HCT116 (cell line): ENCODE data around the gene CCDC134. TPM values are rescaled to one million over a fixed set of nuclear protein-coding genes. Genes with fewer than 3 reads are reported as not detected.

Experiments used
- ATAC-seq: fragments of 200-7000 bp; cut with Tn5 transposase; 2 replicates; pipeline ENCODE4 v1.9.1; 2020; ENCODE audit warnings: mild to moderate bottlenecking, moderate library complexity
- BruUV-seq: library from RNA; stranded (reverse); fragments of 400-500 nt; replicated peaks from 2 replicates; lab custom pipeline; 2021; lab: Mats Ljungman, UMichigan
- CTCF ChIA-PET: fragments of 300-600 bp; sonication (Branson Sonifier 250); formaldehyde crosslinking; loops from one replicate; lab custom pipeline; 2021; ENCODE audit warnings: antibody characterized with exemption; lab: Charles Lee
- POLR2A ChIA-PET: fragments of 300-600, 350-600 bp; sonication (Branson Sonifier 250); formaldehyde crosslinking; loops from one replicate; lab custom pipeline; 2021; ENCODE audit warnings: antibody characterized with exemption; lab: Charles Lee
- RAD21 ChIA-PET, 2 experiments: fragments of 300-600 bp; sonication (Branson Sonifier 250); formaldehyde crosslinking; loops; one replicate each; lab custom pipeline; 2023; ENCODE audit warnings: low total read pairs in 2 of 2; ENCODE audit not compliant: uncharacterized antibody in 2 of 2, unreplicated experiment in 2 of 2, low non-redundant PET in 1 of 2; lab: Charles Lee
- DNase-seq: peaks from one replicate; pipeline ENCODE4 v3.0.0-alpha.2; 2010; ENCODE audit warnings: low read depth, low spot score
- H2AFZ ChIP-seq: fragments of 200-600 bp; shearing (Covaris generic), sonication (generic); 2 replicates; pipeline ENCODE4 v1.6.1; 2017; ENCODE audit warnings: low read depth, mixed run types, mixed read lengths, antibody characterized with exemption, low read length; ENCODE audit not compliant: poor library complexity, severe bottlenecking
- H3K27ac ChIP-seq: 2 replicates; pipeline ENCODE4 v1.5.1; 2012; ENCODE audit warnings: low read depth, low read length
- H3K27me3 ChIP-seq: fragments of 200-600 bp; sonication (generic); 2 replicates; pipeline ENCODE4 v1.6.1; 2016; ENCODE audit warnings: mixed run types, low read length, mixed read lengths; ENCODE audit not compliant: insufficient read depth
- H3K36me3 ChIP-seq, 2 experiments: fragments of 200-500 bp in 1 of 2; fragments of 200-600 bp in 1 of 2; sonication (Bioruptor generic) in 1 of 2; sonication (generic) in 1 of 2; 2 replicates each; pipeline versions ENCODE4 v1.5.1 to v1.6.1; 2014 to 2016; ENCODE audit warnings: low read length in 2 of 2, inconsistent platforms in 1 of 2, mixed read lengths in 1 of 2, mixed run types in 1 of 2; ENCODE audit not compliant: insufficient read depth in 2 of 2, control insufficient read depth in 1 of 2
- H3K4me1 ChIP-seq, 2 experiments: fragments of 200-600 bp in 1 of 2; sonication (generic) in 1 of 2; 2 replicates each; pipeline versions ENCODE4 v1.5.1 to v1.6.1; 2012 to 2017; ENCODE audit warnings: low read length in 2 of 2, inconsistent platforms in 1 of 2, mild to moderate bottlenecking in 1 of 2, mixed read lengths in 1 of 2, mixed run types in 1 of 2, moderate library complexity in 1 of 2; ENCODE audit not compliant: insufficient read depth in 2 of 2, control insufficient read depth in 1 of 2
- H3K4me2 ChIP-seq: fragments of 200-600 bp; sonication (generic); 2 replicates; pipeline ENCODE4 v1.6.1; 2017; ENCODE audit warnings: mixed run types, low read length, mixed read lengths
- H3K4me3 ChIP-seq, 2 experiments: fragments of 200-600 bp in 1 of 2; sonication (generic) in 1 of 2; replicated peaks in 1 of 2; 2 replicates each; pipeline ENCODE4 v1.5.1; 2011 to 2016; ENCODE audit warnings: low read length in 2 of 2, control low read depth in 1 of 2, low read depth in 1 of 2, mild to moderate bottlenecking in 1 of 2, mixed read lengths in 1 of 2, mixed run types in 1 of 2
- H3K79me2 ChIP-seq: fragments of 200-600 bp; sonication (generic); 2 replicates; pipeline ENCODE4 v1.6.1; 2017; ENCODE audit warnings: mild to moderate bottlenecking, mixed run types, low read length, moderate library complexity, mixed read lengths; ENCODE audit not compliant: insufficient read depth
- H3K9ac ChIP-seq: fragments of 200-600 bp; sonication (generic); 2 replicates; pipeline ENCODE4 v1.6.1; 2016; ENCODE audit warnings: low read length, mixed read lengths
- H3K9me2 ChIP-seq: fragments of 200-600 bp; sonication (generic), shearing (Covaris generic); 2 replicates; pipeline ENCODE4 v1.6.1; 2017; ENCODE audit warnings: mixed run types, mild to moderate bottlenecking, moderate library complexity; ENCODE audit not compliant: insufficient read depth
- H3K9me3 ChIP-seq, 2 experiments: fragments of 200-500 bp in 1 of 2; fragments of 200-600 bp in 1 of 2; sonication (Bioruptor generic) in 1 of 2; sonication (generic) in 1 of 2; 2 replicates each; pipeline ENCODE4 v1.6.1; 2014 to 2017; ENCODE audit warnings: low read length in 2 of 2, mixed read lengths in 2 of 2, inconsistent platforms in 1 of 2, low read depth in 1 of 2, mild to moderate bottlenecking in 1 of 2, mixed run types in 1 of 2, moderate library complexity in 1 of 2; ENCODE audit not compliant: control insufficient read depth in 1 of 2, insufficient read depth in 1 of 2
- H4K20me1 ChIP-seq: fragments of 200-600 bp; sonication (generic), shearing (Covaris generic); 2 replicates; pipeline ENCODE4 v1.6.1; 2017; ENCODE audit warnings: mixed run types, mild to moderate bottlenecking, moderate library complexity; ENCODE audit not compliant: insufficient read depth
- CEBPB ChIP-seq: IDR thresholded peaks from 2 replicates; pipeline ENCODE4 v1.6.1; 2012; ENCODE audit warnings: low read depth
- EGR1 ChIP-seq: IDR thresholded peaks from 2 replicates; pipeline ENCODE4 v1.6.1; 2012; ENCODE audit warnings: low read depth
- ELF1 ChIP-seq: IDR thresholded peaks from 2 replicates; pipeline ENCODE4 v1.6.1; 2012; ENCODE audit warnings: low read depth, borderline replicate concordance
- EZH2 ChIP-seq: fragments of 200-600 bp; sonication (generic); IDR thresholded peaks from 2 replicates; pipeline ENCODE4 v1.6.1; 2017; ENCODE audit warnings: antibody characterized with exemption, mixed run types
- EZH2phosphoT487 ChIP-seq: fragments of 200-600 bp; IDR thresholded peaks from 2 replicates; pipeline ENCODE4 v1.6.1; 2018; ENCODE audit warnings: antibody characterized with exemption, borderline replicate concordance
- FOSL1 ChIP-seq: IDR thresholded peaks from 2 replicates; pipeline ENCODE4 v1.6.1; 2012; ENCODE audit warnings: low read depth
- POLR2A ChIP-seq: IDR thresholded peaks from 2 replicates; pipeline ENCODE4 v1.7.0; 2011; ENCODE audit warnings: borderline replicate concordance; ENCODE audit not compliant: insufficient read depth, insufficient read length; ENCODE audit errors: extremely low read depth
- POLR2AphosphoS5 ChIP-seq: IDR thresholded peaks from 2 replicates; pipeline ENCODE4 v1.6.1; 2011; ENCODE audit warnings: mild to moderate bottlenecking, low read depth, low read length, moderate library complexity
- SRF ChIP-seq: IDR thresholded peaks from 2 replicates; pipeline ENCODE4 v1.6.1; 2012; ENCODE audit warnings: low read depth
- TCF7L2 ChIP-seq: IDR thresholded peaks from 2 replicates; pipeline ENCODE4 v1.7.0; 2011; ENCODE audit warnings: borderline replicate concordance, inconsistent platforms; ENCODE audit not compliant: insufficient read depth, insufficient read length; ENCODE audit errors: extremely low read depth
- YY1 ChIP-seq: IDR thresholded peaks from 2 replicates; pipeline ENCODE4 v1.6.1; 2011; ENCODE audit warnings: low read length, low read depth, moderate library complexity, mild to moderate bottlenecking; ENCODE audit not compliant: insufficient replicate concordance; ENCODE audit errors: extremely low read depth
- intact Hi-C: fragments of 100-400 bp; cut with micrococcal nuclease; formaldehyde crosslinking; loops from 2 replicates; pipeline ENCODE4 v1.10.0; 2022
- total RNA-seq: library from RNA; stranded (reverse); gene quantifications from one replicate; pipeline ENCODE4 v1.2.1, GENCODE V29; 2021; ENCODE audit not compliant: unreplicated experiment
- TF ChIP-seq, protein P1 (sequence below), 3 experiments: fragments of 200-600 bp in 1 of 3; sonication (generic) in 1 of 3; IDR thresholded peaks in 2 of 3; conservative IDR thresholded peaks in 1 of 3; 2 replicates each; pipeline ENCODE4 v1.5.1; 2012 to 2017; ENCODE audit warnings: low read depth in 2 of 3, low read length in 2 of 3, antibody characterized with exemption in 1 of 3, borderline replicate concordance in 1 of 3, control low read depth in 1 of 3, mild to moderate bottlenecking in 1 of 3, mixed read lengths in 1 of 3, mixed run types in 1 of 3, moderate library complexity in 1 of 3; ENCODE audit not compliant: insufficient read depth in 1 of 3
- TF ChIP-seq, protein P2 (sequence below): IDR thresholded peaks from 2 replicates; pipeline ENCODE4 v1.6.1; 2012
- TF ChIP-seq, protein P3 (sequence below): IDR thresholded peaks from 2 replicates; pipeline ENCODE4 v1.6.1; 2012; ENCODE audit warnings: low read depth

CCDC134 gene
- total RNA-seq, 1 experiment from 2014 or later, result 15.8 TPM

DNA sequence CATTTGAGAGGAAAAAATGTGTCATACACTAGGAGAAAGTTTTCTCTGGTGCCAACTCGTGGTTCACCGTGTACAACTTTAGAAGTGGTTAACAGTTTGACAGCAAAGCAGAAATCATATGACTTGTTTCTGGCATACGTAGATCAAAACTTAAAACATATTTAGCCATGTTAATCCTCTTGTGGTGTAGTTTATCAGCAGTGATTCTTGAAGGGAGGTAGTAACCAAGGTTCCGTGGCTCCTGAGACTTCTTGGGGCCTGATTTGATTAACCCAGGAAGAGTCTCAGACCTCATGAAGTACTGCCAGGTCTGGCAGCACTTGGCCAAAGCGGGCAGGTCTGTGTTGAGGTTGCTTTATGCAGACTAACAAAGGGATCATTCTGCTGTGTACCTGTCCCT, 72.9 kb downstream of the CCDC134 start:
- no peak overlapping the region for H3K4me3 ChIP-seq
- no peaks in the 10 kb centered on the region for H3K79me2 ChIP-seq
- CTCF ChIA-PET, result interaction anchor here (1.1 kb wide), 1 partner anchor 176 kb away, joined by 3 read pairs; no protein-coding TSS in a partner anchor
- H3K4me1 ChIP-seq, result no peaks in the 10 kb centered on the region
- TF ChIP-seq POLR2AphosphoS5 (no peak), SRF (no peak)
- H2AFZ ChIP-seq, result no peak overlapping the region
- POLR2A ChIA-PET, result no interaction called here
- no peaks in the 10 kb centered on the region for H3K27me3 ChIP-seq
- intact Hi-C loops, result no loop called here
- H3K4me2 ChIP-seq, result no peak overlapping the region
- H3K36me3 ChIP-seq, result peaks cover 22 to 52% of the 10 kb centered on the region in 2 experiments; a peak in 3 of 4 replicates
- H4K20me1 ChIP-seq, result no peaks in the 10 kb centered on the region
- no peaks in the 10 kb centered on the region for H3K9me3 ChIP-seq
- no peak overlapping the region for H3K9ac ChIP-seq
- RAD21 ChIA-PET, result no interaction called here
- no peak overlapping the region for H3K27ac ChIP-seq
- ATAC-seq (no peak), DNase-seq (no peak)
- H3K9me2 ChIP-seq, result no peaks in the 10 kb centered on the region
- BruUV-seq, result no TSS peak

DNA sequence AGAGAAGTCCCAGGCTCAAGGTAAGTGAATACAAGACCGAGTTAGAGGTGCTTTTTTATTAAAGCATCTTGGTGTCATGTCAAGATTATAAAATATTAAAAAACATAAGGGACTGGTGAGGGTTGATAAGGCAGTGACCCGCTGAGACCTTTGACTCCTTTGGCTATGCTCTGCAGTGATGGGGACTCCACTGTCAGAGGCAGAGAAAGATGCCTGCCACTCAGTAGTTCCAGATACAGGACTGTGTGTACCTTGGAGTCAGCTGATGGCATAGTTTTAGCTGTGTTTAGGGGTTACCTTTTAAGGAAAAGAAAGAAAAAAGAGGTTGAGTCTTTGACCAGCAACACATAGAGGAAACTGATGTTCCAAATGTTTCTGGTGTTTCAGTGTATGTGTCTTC, 73.6 kb downstream of the CCDC134 start:
- intact Hi-C loops, result no loop called here
- Histone ChIP-seq H3K27me3 (no peaks in the 10 kb centered on the region), H3K27ac (no peak overlapping the region), H3K9me2 (no peaks in the 10 kb centered on the region), H3K4me1 (no peaks in the 10 kb centered on the region), H3K9me3 (no peaks in the 10 kb centered on the region), H3K79me2 (no peaks in the 10 kb centered on the region), H3K4me2 (no peak overlapping the region), H3K9ac (no peak overlapping the region), H3K36me3 (peaks cover 23 to 48% of the 10 kb centered on the region in 2 experiments; a peak in 3 of 4 replicates), H3K4me3 (no peak overlapping the region), H2AFZ (no peak overlapping the region), H4K20me1 (no peaks in the 10 kb centered on the region)
- ATAC-seq (no peak), DNase-seq (no peak)
- ChIA-PET RAD21 (interaction anchor here in 1 of 2 experiments (0.5 kb wide), 1 partner anchor 18 kb away, joined by 3 read pairs; no protein-coding TSS in a partner anchor), POLR2A (no interaction called here), CTCF (no interaction called here)
- no TSS peak for BruUV-seq
- TF ChIP-seq EZH2phosphoT487 (no peak), EGR1 (no peak), ELF1 (no peak), FOSL1 (no peak), EZH2 (no peak), CEBPB (no peak), POLR2A (no peak), TCF7L2 (no peak), YY1 (no peak)
- TF ChIP-seq, protein P1, sequence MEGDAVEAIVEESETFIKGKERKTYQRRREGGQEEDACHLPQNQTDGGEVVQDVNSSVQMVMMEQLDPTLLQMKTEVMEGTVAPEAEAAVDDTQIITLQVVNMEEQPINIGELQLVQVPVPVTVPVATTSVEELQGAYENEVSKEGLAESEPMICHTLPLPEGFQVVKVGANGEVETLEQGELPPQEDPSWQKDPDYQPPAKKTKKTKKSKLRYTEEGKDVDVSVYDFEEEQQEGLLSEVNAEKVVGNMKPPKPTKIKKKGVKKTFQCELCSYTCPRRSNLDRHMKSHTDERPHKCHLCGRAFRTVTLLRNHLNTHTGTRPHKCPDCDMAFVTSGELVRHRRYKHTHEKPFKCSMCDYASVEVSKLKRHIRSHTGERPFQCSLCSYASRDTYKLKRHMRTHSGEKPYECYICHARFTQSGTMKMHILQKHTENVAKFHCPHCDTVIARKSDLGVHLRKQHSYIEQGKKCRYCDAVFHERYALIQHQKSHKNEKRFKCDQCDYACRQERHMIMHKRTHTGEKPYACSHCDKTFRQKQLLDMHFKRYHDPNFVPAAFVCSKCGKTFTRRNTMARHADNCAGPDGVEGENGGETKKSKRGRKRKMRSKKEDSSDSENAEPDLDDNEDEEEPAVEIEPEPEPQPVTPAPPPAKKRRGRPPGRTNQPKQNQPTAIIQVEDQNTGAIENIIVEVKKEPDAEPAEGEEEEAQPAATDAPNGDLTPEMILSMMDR (IDR thresholded peaks at IDR 0.05 in 2 of 3, conservative IDR thresholded peaks at IDR 0.05 in 1 of 3; ENCODE audit: borderline replicate concordance in 1 of 3, insufficient read depth in 1 of 3, low read depth in 2 of 3, low read length in 2 of 3), result no peak
- TF ChIP-seq, protein P2, sequence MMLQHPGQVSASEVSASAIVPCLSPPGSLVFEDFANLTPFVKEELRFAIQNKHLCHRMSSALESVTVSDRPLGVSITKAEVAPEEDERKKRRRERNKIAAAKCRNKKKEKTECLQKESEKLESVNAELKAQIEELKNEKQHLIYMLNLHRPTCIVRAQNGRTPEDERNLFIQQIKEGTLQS, result no peak
- TF ChIP-seq, protein P3, sequence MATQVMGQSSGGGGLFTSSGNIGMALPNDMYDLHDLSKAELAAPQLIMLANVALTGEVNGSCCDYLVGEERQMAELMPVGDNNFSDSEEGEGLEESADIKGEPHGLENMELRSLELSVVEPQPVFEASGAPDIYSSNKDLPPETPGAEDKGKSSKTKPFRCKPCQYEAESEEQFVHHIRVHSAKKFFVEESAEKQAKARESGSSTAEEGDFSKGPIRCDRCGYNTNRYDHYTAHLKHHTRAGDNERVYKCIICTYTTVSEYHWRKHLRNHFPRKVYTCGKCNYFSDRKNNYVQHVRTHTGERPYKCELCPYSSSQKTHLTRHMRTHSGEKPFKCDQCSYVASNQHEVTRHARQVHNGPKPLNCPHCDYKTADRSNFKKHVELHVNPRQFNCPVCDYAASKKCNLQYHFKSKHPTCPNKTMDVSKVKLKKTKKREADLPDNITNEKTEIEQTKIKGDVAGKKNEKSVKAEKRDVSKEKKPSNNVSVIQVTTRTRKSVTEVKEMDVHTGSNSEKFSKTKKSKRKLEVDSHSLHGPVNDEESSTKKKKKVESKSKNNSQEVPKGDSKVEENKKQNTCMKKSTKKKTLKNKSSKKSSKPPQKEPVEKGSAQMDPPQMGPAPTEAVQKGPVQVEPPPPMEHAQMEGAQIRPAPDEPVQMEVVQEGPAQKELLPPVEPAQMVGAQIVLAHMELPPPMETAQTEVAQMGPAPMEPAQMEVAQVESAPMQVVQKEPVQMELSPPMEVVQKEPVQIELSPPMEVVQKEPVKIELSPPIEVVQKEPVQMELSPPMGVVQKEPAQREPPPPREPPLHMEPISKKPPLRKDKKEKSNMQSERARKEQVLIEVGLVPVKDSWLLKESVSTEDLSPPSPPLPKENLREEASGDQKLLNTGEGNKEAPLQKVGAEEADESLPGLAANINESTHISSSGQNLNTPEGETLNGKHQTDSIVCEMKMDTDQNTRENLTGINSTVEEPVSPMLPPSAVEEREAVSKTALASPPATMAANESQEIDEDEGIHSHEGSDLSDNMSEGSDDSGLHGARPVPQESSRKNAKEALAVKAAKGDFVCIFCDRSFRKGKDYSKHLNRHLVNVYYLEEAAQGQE, result no peak
